Measurements from ENCODE around the gene PLAA. TPM values are rescaled to one million over a fixed set of nuclear protein-coding genes. Genes with fewer than 3 reads are reported as not detected.

Gene PLAA
- total and polyA plus RNA-seq, 7 donors, result 13.9 to 32.1 (median 20.8) TPM

DNA sequence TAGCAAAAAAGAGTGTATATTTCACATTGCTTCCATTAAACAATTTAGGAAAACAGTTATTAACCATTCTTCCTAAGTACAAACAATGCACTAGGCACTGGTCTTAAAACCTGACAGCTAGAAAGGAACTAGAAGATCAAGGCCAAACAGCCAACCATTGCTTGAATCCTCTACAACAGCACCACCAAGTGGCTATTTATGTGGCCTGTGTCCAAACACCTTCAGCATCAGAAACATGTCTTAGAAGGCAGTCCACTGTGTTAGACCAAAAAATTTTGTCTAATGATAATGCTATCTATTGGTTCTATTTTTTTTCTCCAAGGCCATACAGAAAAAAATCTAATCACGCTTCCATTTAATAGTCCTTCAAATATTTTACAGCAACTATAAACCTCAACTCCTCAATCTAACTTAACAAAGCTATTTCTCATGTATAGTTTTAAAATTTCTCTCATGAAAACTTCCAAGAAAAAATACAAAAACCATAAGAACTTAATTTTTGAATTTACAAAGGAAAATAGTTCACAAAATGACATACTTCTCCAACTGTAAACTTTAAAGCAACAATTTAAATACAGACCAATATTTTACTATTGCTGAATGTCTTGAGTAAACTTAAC is 90.5 kb downstream of the PLAA start:
- DNase-seq, result no peak
- H3K36me3 ChIP-seq, result peaks cover 0 to 74% (median 4%) of the 10 kb centered on the region in 4 donors
- H3K27me3 ChIP-seq, result no peaks in the 10 kb centered on the region
- TF ChIP-seq, protein P1, sequence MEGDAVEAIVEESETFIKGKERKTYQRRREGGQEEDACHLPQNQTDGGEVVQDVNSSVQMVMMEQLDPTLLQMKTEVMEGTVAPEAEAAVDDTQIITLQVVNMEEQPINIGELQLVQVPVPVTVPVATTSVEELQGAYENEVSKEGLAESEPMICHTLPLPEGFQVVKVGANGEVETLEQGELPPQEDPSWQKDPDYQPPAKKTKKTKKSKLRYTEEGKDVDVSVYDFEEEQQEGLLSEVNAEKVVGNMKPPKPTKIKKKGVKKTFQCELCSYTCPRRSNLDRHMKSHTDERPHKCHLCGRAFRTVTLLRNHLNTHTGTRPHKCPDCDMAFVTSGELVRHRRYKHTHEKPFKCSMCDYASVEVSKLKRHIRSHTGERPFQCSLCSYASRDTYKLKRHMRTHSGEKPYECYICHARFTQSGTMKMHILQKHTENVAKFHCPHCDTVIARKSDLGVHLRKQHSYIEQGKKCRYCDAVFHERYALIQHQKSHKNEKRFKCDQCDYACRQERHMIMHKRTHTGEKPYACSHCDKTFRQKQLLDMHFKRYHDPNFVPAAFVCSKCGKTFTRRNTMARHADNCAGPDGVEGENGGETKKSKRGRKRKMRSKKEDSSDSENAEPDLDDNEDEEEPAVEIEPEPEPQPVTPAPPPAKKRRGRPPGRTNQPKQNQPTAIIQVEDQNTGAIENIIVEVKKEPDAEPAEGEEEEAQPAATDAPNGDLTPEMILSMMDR (IDR thresholded peaks at IDR 0.05), result peak in 1 of 4 experiments; percentile 6
- TF ChIP-seq POLR2AphosphoS5 (IDR thresholded peaks at IDR 0.05), result no peak
- intact Hi-C loops (cut with DNase I), result no loop called here
- no peaks in the 10 kb centered on the region for H3K4me1 ChIP-seq
- no peak overlapping the region for H3K27ac ChIP-seq
- 87 to 92% methylated on average over 1 of the region's 1 CpG for WGBS, 2 donors
- no peaks in the 10 kb centered on the region for H3K9me3 ChIP-seq
- no peak overlapping the region for H3K4me3 ChIP-seq

Small RNAs within 50 kb of the gene (small RNA-seq; reads per million reads assigned to genes)
- 0 to 0.06 (median 0) reads per million in 3 donors for gene RN7SL100P

Other genes with a start within 250 kb of the PLAA start
- gene CAAP1, start 54.4 kb downstream of the PLAA start, total RNA-seq, result 10 to 100 TPM; 10.2 to 18.2 (median 11.5) TPM
- gene CAAP1, start 54.4 kb downstream of the PLAA start, polyA plus RNA-seq, result 10 to 100 TPM; 16.4 to 19.2 (median 18.3) TPM
- 10 to 100 TPM; 14.1 to 22.5 (median 18.2) TPM for gene IFT74, start 9.2 kb upstream of the PLAA start, total RNA-seq
- 10 to 100 TPM in 2 of 3 donors, 1 to 10 TPM in 1; 9.6 to 15.7 (median 10.1) TPM for gene IFT74, start 9.2 kb upstream of the PLAA start, polyA plus RNA-seq
- under 1 TPM in 1 of 4 donors, not detected in 3; 0.83 TPM for gene LRRC19, start 58.4 kb upstream of the PLAA start, total RNA-seq
- gene LRRC19, start 58.4 kb upstream of the PLAA start, polyA plus RNA-seq, result 10 to 100 TPM; 13.8 to 25.9 (median 17.1) TPM
- 10 to 100 TPM in 1 of 4 donors, 1 to 10 TPM in 3; 5.8 to 11.1 (median 9.2) TPM for gene TEK, start 162.0 kb upstream of the PLAA start, total RNA-seq
- 1 to 10 TPM in 1 of 3 donors, under 1 TPM in 2; 0.23 to 3.6 (median 0.60) TPM for gene TEK, start 162.0 kb upstream of the PLAA start, polyA plus RNA-seq

Data from sigmoid colon (tissue), 7 donors.